SU-DHL-6 (cell line): ENCODE measurements around the gene SERPINB8.

Source experiments
- H2AFZ ChIP-seq: fragments of 200-600 bp; sonication (generic); 2 replicates; pipeline ENCODE4 v1.6.1; 2014; ENCODE audit warnings: low read depth, mild to moderate bottlenecking, moderate library complexity, mixed read lengths, antibody characterized with exemption, low read length; ENCODE audit not compliant: severe bottlenecking
- H3F3A ChIP-seq: fragments of 200-600 bp; shearing (Covaris generic); 2 replicates; pipeline ENCODE4 v1.6.0; 2016; ENCODE audit warnings: antibody characterized with exemption, mild to moderate bottlenecking; ENCODE audit not compliant: insufficient read depth
- H3K27ac ChIP-seq: fragments of 200-600 bp; sonication (generic); 2 replicates; pipeline ENCODE4 v1.5.1; 2016; ENCODE audit warnings: low read depth, mild to moderate bottlenecking, low read length, moderate library complexity, mixed read lengths
- H3K27me3 ChIP-seq: fragments of 200-600 bp; sonication (generic), shearing (Covaris generic); 2 replicates; pipeline ENCODE4 v1.6.0; 2014; ENCODE audit warnings: mild to moderate bottlenecking, low read length
- H3K36me3 ChIP-seq: fragments of 200-600 bp; sonication (generic); 2 replicates; pipeline ENCODE4 v1.6.1; 2014; ENCODE audit warnings: mild to moderate bottlenecking, low read length, mixed read lengths
- H3K4me2 ChIP-seq: fragments of 300-600, 200-600 bp; shearing (Covaris generic), sonication (generic); 2 replicates; pipeline ENCODE4 v1.6.0; 2014; ENCODE audit warnings: low read length, low read depth, mild to moderate bottlenecking; ENCODE audit not compliant: poor library complexity, severe bottlenecking
- H3K4me3 ChIP-seq: fragments of 200-600 bp; sonication (generic); 2 replicates; pipeline ENCODE4 v1.5.1; 2014; ENCODE audit warnings: antibody characterized with exemption, low read length, mild to moderate bottlenecking, mixed read lengths; ENCODE audit not compliant: insufficient read depth, poor library complexity, severe bottlenecking
- H3K79me2 ChIP-seq: fragments of 200-600 bp; sonication (generic); 2 replicates; pipeline ENCODE4 v1.6.1; 2014; ENCODE audit warnings: mild to moderate bottlenecking, low read length, moderate library complexity; ENCODE audit not compliant: insufficient read depth
- H3K9ac ChIP-seq: fragments of 200-600 bp; sonication (generic); 2 replicates; pipeline ENCODE4 v1.7.0; 2014; ENCODE audit warnings: mild to moderate bottlenecking, low read length
- H3K9me2 ChIP-seq: fragments of 200-600 bp; sonication (generic); replicated peaks from 2 replicates; pipeline ENCODE4 v1.6.1; 2014; ENCODE audit warnings: low read length; ENCODE audit not compliant: insufficient read depth
- H3K9me3 ChIP-seq: fragments of 200-600 bp; sonication (generic); 2 replicates; pipeline ENCODE4 v1.6.1; 2014; ENCODE audit warnings: low read length, mixed read lengths; ENCODE audit not compliant: insufficient read depth
- H4K20me1 ChIP-seq: fragments of 200-600 bp; sonication (generic); 2 replicates; pipeline ENCODE4 v1.6.1; 2014; ENCODE audit warnings: low read depth, mild to moderate bottlenecking, antibody characterized with exemption, low read length, moderate library complexity, mixed read lengths
- CTCF ChIP-seq: fragments of 200-600 bp; sonication (generic); IDR thresholded peaks from one replicate; pipeline ENCODE4 v1.5.1; 2017; ENCODE audit warnings: antibody characterized with exemption, mild to moderate bottlenecking, low read length, moderate library complexity; ENCODE audit not compliant: insufficient read depth, poor library complexity, severe bottlenecking
- EZH2phosphoT487 ChIP-seq: fragments of 200-600 bp; sonication (generic), shearing (Covaris generic); conservative IDR thresholded peaks from 2 replicates; pipeline ENCODE4 v1.6.1; 2018; ENCODE audit warnings: mild to moderate bottlenecking, antibody characterized with exemption, low read length, moderate library complexity, mixed read lengths

The SERPINB8 gene

DNA sequence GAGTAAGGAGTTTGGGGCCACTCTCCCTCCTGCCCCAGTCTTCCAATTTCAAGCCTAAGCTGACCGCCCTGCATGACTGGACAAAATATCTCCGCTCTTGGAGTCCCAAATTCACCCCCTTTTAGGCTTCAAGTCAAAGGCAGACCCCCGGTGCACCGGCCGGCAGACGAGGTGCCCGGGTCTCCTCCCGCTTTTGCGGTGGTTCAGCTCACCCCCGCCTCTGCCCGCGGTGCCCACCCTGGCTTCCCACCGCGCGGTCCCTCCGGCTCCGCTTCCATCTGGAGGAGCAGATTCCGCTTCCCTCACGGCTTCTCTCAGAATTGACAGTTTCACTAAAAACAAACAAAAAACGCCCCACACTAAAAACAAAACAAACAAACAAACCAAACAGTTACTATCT, 56.5 kb downstream of the SERPINB8 start:
- TF ChIP-seq EZH2phosphoT487 = no peak
- no peak for TF ChIP-seq CTCF
- H3F3A ChIP-seq = no peaks in the 10 kb centered on the region
- no peak overlapping the region for H3K4me2 ChIP-seq
- H3K4me3 ChIP-seq = no peak overlapping the region
- H3K27me3 ChIP-seq = no peaks in the 10 kb centered on the region
- no peaks in the 10 kb centered on the region for H4K20me1 ChIP-seq
- H3K79me2 ChIP-seq = no peaks in the 10 kb centered on the region
- H2AFZ ChIP-seq = no peak overlapping the region
- no peak overlapping the region for H3K9ac ChIP-seq
- no peaks in the 10 kb centered on the region for H3K9me3 ChIP-seq
- no peaks in the 10 kb centered on the region for H3K9me2 ChIP-seq
- no peak overlapping the region for H3K27ac ChIP-seq
- H3K36me3 ChIP-seq = no peaks in the 10 kb centered on the region

GRCh38 chr18:64027931-64028695, 58.2 kb downstream of the SERPINB8 start:
- no peak overlapping the region for H3K4me2 ChIP-seq
- no peaks in the 10 kb centered on the region for H4K20me1 ChIP-seq
- no peak overlapping the region for H3K27ac ChIP-seq
- no peaks in the 10 kb centered on the region for H3K27me3 ChIP-seq
- no peak for TF ChIP-seq EZH2phosphoT487
- no peak for TF ChIP-seq CTCF
- no peak overlapping the region for H2AFZ ChIP-seq
- H3K79me2 ChIP-seq = no peaks in the 10 kb centered on the region
- no peaks in the 10 kb centered on the region for H3K36me3 ChIP-seq
- H3K9me3 ChIP-seq = no peaks in the 10 kb centered on the region
- H3K4me3 ChIP-seq = no peak overlapping the region
- H3K9me2 ChIP-seq = no peaks in the 10 kb centered on the region
- H3F3A ChIP-seq = no peaks in the 10 kb centered on the region
- no peak overlapping the region for H3K9ac ChIP-seq

DNA sequence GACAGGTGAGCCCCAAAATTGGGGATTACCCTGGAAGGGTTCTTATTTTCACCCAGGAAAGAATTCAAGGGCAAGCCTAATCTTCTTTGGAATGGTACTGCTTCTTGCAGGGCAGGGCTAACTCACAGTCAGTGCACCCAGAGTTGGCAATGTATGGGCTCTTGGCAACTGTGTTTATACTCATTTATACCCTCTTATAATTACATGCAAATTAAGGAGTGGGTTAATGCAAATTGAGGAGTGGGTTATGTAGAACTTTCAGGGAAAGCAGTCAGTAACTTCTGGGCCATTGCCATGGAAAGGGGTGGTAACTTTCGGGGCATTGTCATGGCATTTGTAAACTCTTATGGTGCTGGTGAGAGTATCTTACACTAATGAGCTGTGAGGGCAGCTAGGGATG, 59.2 kb downstream of the SERPINB8 start:
- no peak overlapping the region for H3K4me2 ChIP-seq
- H3K79me2 ChIP-seq = no peaks in the 10 kb centered on the region
- no peaks in the 10 kb centered on the region for H3F3A ChIP-seq
- no peak overlapping the region for H3K4me3 ChIP-seq
- no peak overlapping the region for H2AFZ ChIP-seq
- H3K27me3 ChIP-seq = no peaks in the 10 kb centered on the region
- H4K20me1 ChIP-seq = no peaks in the 10 kb centered on the region
- TF ChIP-seq CTCF (no peak), EZH2phosphoT487 (no peak)
- H3K9ac ChIP-seq = no peak overlapping the region
- no peaks in the 10 kb centered on the region for H3K9me3 ChIP-seq
- H3K27ac ChIP-seq = no peak overlapping the region
- H3K9me2 ChIP-seq = no peaks in the 10 kb centered on the region
- no peaks in the 10 kb centered on the region for H3K36me3 ChIP-seq
